Tongue (tissue), 2 donors: ENCODE data around the gene B3GNT5. TPM values are rescaled to one million over a fixed set of nuclear protein-coding genes. Genes with fewer than 3 reads are reported as not detected.

Experiments used
- small RNA-seq: library from RNA; depleted of rRNA; stranded (forward); fragments of <200 nt; gene quantifications from one replicate; pipeline ENCODE3, GENCODE V24; 2014; ENCODE audit warnings: low replicate concordance
- total RNA-seq: library from RNA; depleted of rRNA; stranded (reverse); fragments of >200 nt; gene quantifications from one replicate; pipeline ENCODE4 v1.2.3, GENCODE V29; 2014

Gene B3GNT5
- total RNA-seq, 1 donor from 2014 or later, result 14.4 TPM

Small RNAs within 50 kb of the gene (small RNA-seq; reads per million reads assigned to genes)
- gene RNA5SP151, result not detected

Other genes with a start within 250 kb of the B3GNT5 start
- 30.1 TPM for gene MCCC1, start 153.8 kb upstream of the B3GNT5 start, total RNA-seq
- 0.92 TPM for gene LAMP3, start 90.5 kb upstream of the B3GNT5 start, total RNA-seq
- 2.6 TPM for gene MCF2L2, start 175.4 kb downstream of the B3GNT5 start, total RNA-seq